Measurements from ENCODE around the gene TGFBR2.

DNA sequence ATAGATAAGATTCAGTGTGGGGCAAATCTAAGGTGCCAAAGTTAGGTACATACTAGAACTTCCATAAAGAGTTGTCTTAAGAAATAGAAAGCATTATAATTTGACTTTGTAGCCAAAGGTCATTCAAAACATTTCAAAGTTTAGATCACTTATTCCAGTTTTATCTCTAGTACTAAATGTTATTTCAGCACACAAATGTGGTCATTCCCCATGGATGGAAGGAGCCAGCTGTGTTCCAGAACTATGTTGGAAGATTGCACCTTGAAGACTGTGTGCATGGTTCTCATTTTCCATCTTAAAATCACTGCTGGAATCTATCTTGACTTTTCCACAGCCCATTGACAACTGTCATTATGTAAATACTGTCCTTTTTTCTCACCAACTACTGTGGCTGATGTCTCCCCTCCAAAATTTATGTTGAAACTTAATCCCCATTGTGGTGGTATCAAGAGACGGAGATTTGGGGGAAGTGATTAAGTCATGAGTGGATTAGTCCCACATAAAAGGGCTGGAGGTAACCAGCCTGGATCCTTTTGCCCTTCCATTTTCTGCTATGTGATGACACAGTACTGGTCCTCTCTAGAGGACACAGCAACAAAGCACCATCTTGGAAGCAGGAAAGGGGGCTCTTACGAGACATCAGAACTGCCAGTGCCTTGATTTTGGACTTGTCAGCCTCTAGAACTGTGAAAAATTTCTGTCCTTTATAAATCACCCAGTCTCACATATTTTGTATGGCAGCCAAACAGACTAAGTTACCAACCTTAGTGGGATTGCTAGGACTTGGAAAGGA lies 24.0 kb downstream of the TGFBR2 start:
- TF ChIP-seq CTCF (IDR thresholded peaks at IDR 0.05; ENCODE audit: low read depth, low read length) (no peak), EZH2phosphoT487 (IDR thresholded peaks at IDR 0.05; ENCODE audit: low read depth) (no peak)
